Measurements from ENCODE around the gene KIAA0753. TPM values are rescaled to one million over a fixed set of nuclear protein-coding genes. Genes with fewer than 3 reads are reported as not detected.

KIAA0753 gene
- total and polyA plus RNA-seq, 2 of the 8 experiments (the other 6 are each of a cell fraction or from before 2014, with no cell fraction given), result 5.0 to 27.1 TPM

DNA sequence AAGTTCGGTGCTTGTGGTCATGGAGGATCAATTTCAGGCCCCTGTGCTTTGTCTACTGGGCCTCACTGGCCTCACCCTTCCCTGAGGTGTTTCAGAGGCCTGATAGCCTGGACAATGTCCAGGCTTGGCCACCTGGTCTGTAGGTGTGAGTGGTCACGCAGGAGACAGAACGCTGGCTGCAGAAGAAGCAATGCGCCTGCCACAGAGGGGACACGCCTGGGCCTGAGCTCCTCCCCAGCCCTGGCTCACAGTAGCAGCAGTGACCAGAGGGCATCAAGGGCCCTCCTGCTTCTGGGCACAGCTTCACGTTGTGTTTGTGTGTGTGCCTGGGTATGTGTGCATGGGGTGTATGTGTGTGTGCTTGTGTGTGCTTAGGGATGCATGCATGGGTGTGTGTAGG is 82.2 kb downstream of the KIAA0753 start (continued):
- no peak for TF ChIP-seq TAF7 (optimal IDR thresholded peaks at IDR 0.05; ENCODE audit: borderline replicate concordance, low read depth, low read length)
- TF ChIP-seq KDM5A (IDR thresholded peaks at IDR 0.05; ENCODE audit: low read length), result no peak
- TF ChIP-seq, protein P1, sequence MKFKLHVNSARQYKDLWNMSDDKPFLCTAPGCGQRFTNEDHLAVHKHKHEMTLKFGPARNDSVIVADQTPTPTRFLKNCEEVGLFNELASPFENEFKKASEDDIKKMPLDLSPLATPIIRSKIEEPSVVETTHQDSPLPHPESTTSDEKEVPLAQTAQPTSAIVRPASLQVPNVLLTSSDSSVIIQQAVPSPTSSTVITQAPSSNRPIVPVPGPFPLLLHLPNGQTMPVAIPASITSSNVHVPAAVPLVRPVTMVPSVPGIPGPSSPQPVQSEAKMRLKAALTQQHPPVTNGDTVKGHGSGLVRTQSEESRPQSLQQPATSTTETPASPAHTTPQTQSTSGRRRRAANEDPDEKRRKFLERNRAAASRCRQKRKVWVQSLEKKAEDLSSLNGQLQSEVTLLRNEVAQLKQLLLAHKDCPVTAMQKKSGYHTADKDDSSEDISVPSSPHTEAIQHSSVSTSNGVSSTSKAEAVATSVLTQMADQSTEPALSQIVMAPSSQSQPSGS (IDR thresholded peaks at IDR 0.05; ENCODE audit: low read length), result no peak
